Measurements from ENCODE around the gene ARSG. TPM values are rescaled to one million over a fixed set of nuclear protein-coding genes. Genes with fewer than 3 reads are reported as not detected.

Gene ARSG
- polyA plus RNA-seq, 1 donor (not counting 4 experiments of a cell fraction or from before 2014, with no cell fraction given) = 0.41 TPM

DNA sequence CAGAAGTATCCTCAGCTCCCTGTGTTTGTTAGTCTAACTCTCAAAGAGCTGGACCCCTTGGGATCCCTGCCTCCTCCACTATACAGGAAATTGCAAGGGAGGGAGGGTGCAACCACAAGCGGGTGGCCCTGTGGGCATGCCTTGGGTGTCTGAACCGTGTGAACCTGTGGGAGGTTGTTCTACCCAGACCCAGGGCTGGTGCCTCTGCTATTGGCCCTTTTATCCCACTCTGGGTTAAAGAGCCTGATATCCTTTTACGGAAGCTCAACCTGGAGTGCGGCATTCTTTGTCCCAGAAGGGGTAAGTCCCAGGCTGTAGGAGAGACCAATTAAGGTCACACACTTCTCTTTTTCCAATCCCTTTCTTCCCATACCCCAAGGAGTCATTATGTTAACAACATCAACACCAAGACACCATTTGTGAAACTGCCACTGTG lies 53.4 kb downstream of the ARSG start:
- dilution Hi-C loops (cut with MboI; ENCODE audit: extremely low pct_ligation_motif_present, low sequenced_read_pairs) = no loop called here
- no peaks in the 10 kb centered on the region for H3K36me3 ChIP-seq (ENCODE audit: control insufficient read depth in 2 of 2, extremely low read depth in 1 of 2, insufficient read depth in 2 of 2, low read length in 2 of 2)

DNA sequence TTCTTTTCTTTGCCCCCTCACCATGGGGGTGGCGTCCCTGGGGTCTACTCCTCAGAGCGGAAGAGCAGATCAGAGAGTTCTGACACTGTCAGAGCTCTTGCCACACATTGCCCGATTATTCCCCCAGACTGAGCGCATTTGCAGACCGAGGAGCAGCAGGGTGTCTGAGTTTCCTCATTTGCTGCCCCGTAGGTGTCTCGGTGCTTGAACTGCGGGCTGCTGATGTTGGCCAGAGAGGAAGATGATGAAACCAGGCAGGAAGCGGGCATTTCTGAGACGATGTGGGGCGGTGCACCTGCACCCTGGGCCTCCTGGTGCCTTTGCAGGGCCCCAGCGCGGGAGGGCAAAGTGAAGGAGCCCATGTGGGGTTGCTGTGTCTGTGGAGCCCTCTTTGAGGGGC lies 55.2 kb downstream of the ARSG start:
- no peak overlapping the region for H3K4me3 ChIP-seq (ENCODE audit: control insufficient read depth in 2 of 3, extremely low read depth in 1 of 3, insufficient read depth in 2 of 3, low read depth in 1 of 3, low read length in 3 of 3)
- H3K4me2 ChIP-seq (ENCODE audit: control insufficient read depth, extremely low read depth, insufficient read depth, low read depth, low read length) = no peak overlapping the region
- TF ChIP-seq EZH2 (IDR thresholded peaks at IDR 0.05; ENCODE audit: low read length) = no peak
- TF ChIP-seq, protein P1, sequence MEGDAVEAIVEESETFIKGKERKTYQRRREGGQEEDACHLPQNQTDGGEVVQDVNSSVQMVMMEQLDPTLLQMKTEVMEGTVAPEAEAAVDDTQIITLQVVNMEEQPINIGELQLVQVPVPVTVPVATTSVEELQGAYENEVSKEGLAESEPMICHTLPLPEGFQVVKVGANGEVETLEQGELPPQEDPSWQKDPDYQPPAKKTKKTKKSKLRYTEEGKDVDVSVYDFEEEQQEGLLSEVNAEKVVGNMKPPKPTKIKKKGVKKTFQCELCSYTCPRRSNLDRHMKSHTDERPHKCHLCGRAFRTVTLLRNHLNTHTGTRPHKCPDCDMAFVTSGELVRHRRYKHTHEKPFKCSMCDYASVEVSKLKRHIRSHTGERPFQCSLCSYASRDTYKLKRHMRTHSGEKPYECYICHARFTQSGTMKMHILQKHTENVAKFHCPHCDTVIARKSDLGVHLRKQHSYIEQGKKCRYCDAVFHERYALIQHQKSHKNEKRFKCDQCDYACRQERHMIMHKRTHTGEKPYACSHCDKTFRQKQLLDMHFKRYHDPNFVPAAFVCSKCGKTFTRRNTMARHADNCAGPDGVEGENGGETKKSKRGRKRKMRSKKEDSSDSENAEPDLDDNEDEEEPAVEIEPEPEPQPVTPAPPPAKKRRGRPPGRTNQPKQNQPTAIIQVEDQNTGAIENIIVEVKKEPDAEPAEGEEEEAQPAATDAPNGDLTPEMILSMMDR (optimal IDR thresholded peaks at IDR 0.05 in 1 of 3, IDR thresholded peaks at IDR 0.05 in 1 of 3, conservative IDR thresholded peaks at IDR 0.05 in 1 of 3; ENCODE audit: extremely low read depth in 1 of 3, insufficient read depth in 2 of 3, low read length in 3 of 3) = no peak
- H3K4me1 ChIP-seq (ENCODE audit: control insufficient read depth, extremely low read depth, insufficient read depth, low read length) = peaks cover 3% of the 10 kb centered on the region
- H2AFZ ChIP-seq (ENCODE audit: control insufficient read depth, low read length) = no peak overlapping the region
- H3K36me3 ChIP-seq (ENCODE audit: control insufficient read depth in 2 of 2, extremely low read depth in 1 of 2, insufficient read depth in 2 of 2, low read length in 2 of 2) = no peaks in the 10 kb centered on the region
- no peak for FAIRE-seq
- no peaks in the 10 kb centered on the region for H3K27me3 ChIP-seq (ENCODE audit: control insufficient read depth, extremely low read depth, insufficient read depth, low read length)
- no peak overlapping the region for H3K27ac ChIP-seq (ENCODE audit: control insufficient read depth, insufficient read depth, low read length)
- no peak for DNase-seq (ENCODE audit: low read depth, low spot score)
- dilution Hi-C loops (cut with MboI; ENCODE audit: extremely low pct_ligation_motif_present, low sequenced_read_pairs) = no loop called here
- no peaks in the 10 kb centered on the region for H3K79me2 ChIP-seq (ENCODE audit: control insufficient read depth, insufficient read depth, low read length)
- H3K9me1 ChIP-seq (ENCODE audit: control insufficient read depth, extremely low read depth, insufficient read depth, low read length) = no peaks in the 10 kb centered on the region
- H3K9me3 ChIP-seq (ENCODE audit: control insufficient read depth, low read depth, low read length) = no peaks in the 10 kb centered on the region
- H3K9ac ChIP-seq (ENCODE audit: control insufficient read depth, extremely low read depth, insufficient read depth, low read length) = no peak overlapping the region
- no peaks in the 10 kb centered on the region for H4K20me1 ChIP-seq (ENCODE audit: control insufficient read depth, extremely low read depth, insufficient read depth, low read length)

More for the DNA sequence above, 53.4 kb downstream of the ARSG start:
- Histone ChIP-seq H3K79me2 (ENCODE audit: control insufficient read depth, insufficient read depth, low read length) (no peaks in the 10 kb centered on the region), H3K4me1 (ENCODE audit: control insufficient read depth, extremely low read depth, insufficient read depth, low read length) (peaks cover 3% of the 10 kb centered on the region), H4K20me1 (ENCODE audit: control insufficient read depth, extremely low read depth, insufficient read depth, low read length) (no peaks in the 10 kb centered on the region), H3K9me3 (ENCODE audit: control insufficient read depth, low read depth, low read length) (no peaks in the 10 kb centered on the region), H3K4me2 (ENCODE audit: control insufficient read depth, extremely low read depth, insufficient read depth, low read depth, low read length) (no peak overlapping the region), H2AFZ (ENCODE audit: control insufficient read depth, low read length) (no peak overlapping the region), H3K27me3 (ENCODE audit: control insufficient read depth, extremely low read depth, insufficient read depth, low read length) (no peaks in the 10 kb centered on the region), H3K9me1 (ENCODE audit: control insufficient read depth, extremely low read depth, insufficient read depth, low read length) (no peaks in the 10 kb centered on the region), H3K4me3 (ENCODE audit: control insufficient read depth in 2 of 3, extremely low read depth in 1 of 3, insufficient read depth in 2 of 3, low read depth in 1 of 3, low read length in 3 of 3) (no peak overlapping the region), H3K9ac (ENCODE audit: control insufficient read depth, extremely low read depth, insufficient read depth, low read length) (no peak overlapping the region), H3K27ac (ENCODE audit: control insufficient read depth, insufficient read depth, low read length) (no peak overlapping the region)
- DNase-seq (ENCODE audit: low read depth, low spot score) = no peak
- no peak for TF ChIP-seq EZH2 (IDR thresholded peaks at IDR 0.05; ENCODE audit: low read length)
- TF ChIP-seq, protein P1 (optimal IDR thresholded peaks at IDR 0.05 in 1 of 3, IDR thresholded peaks at IDR 0.05 in 1 of 3, conservative IDR thresholded peaks at IDR 0.05 in 1 of 3; ENCODE audit: extremely low read depth in 1 of 3, insufficient read depth in 2 of 3, low read length in 3 of 3) = no peak
- FAIRE-seq = no peak
